Astrocyte of the cerebellum (primary cell): Measurements from ENCODE around the gene VMO1.

Experiments used
- DNase-seq: peaks from one replicate; pipeline ENCODE4 v3.0.0-alpha.2; 2011; ENCODE audit warnings: low read depth
- H3K4me3 ChIP-seq: 2 replicates; pipeline ENCODE4 v1.5.1; 2011; ENCODE audit warnings: mild to moderate bottlenecking, low read depth, low read length, moderate library complexity
- CTCF ChIP-seq: IDR thresholded peaks from 2 replicates; pipeline ENCODE4 v1.5.1; 2012; ENCODE audit warnings: low read length, low read depth, moderate library complexity, mild to moderate bottlenecking; ENCODE audit errors: missing control alignments
- in situ Hi-C: cut with HindIII; loops from 2 replicates; pipeline ENCODE4 v1.10.0; 2017; ENCODE audit warnings: low sequenced_read_pairs

VMO1 gene

DNA sequence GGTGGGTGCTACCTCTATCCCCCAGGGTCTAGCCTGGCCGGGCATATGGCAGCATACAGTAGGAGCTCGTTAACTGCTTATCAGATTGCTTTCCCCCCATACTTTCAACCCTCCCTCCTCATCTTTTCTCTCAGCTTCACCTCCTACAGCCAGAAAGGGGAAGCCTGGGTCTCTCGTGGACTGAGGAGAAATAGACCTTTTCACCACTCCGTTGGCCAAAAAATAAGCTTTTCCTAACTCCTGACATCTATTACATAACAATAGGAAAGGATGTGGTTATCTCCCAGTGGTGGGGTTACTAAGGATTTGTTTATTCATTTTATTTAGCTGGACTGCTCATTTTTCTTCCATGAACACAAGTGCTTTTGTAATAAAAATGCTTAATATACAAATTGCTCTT lies 37.5 kb downstream of the VMO1 start:
- TF ChIP-seq CTCF, result no peak
- no peak overlapping the region for H3K4me3 ChIP-seq
- DNase-seq, result no peak
- in situ Hi-C loops, result no loop called here

DNA sequence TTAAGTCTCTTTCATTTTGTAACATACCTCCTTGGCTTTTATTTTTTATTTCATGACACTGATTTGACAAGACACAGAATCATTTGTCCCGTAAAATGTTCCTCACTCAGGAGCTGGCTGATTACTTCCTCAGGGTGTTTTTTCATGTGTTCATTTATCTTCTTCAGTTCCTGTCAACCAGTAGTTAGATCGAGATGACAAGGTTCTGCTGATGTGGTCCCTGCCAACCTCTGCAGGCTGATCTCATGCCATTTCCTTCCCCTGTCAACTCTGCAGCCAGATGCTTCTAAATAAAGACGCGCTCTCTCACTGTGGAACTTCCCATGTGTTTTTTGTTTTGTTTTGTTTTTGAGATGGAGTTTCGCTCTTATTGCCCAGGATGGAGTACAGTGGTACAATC lies 38.3 kb downstream of the VMO1 start:
- no peak overlapping the region for H3K4me3 ChIP-seq
- DNase-seq, result no peak
- no peak for TF ChIP-seq CTCF
- in situ Hi-C loops, result no loop called here

DNA sequence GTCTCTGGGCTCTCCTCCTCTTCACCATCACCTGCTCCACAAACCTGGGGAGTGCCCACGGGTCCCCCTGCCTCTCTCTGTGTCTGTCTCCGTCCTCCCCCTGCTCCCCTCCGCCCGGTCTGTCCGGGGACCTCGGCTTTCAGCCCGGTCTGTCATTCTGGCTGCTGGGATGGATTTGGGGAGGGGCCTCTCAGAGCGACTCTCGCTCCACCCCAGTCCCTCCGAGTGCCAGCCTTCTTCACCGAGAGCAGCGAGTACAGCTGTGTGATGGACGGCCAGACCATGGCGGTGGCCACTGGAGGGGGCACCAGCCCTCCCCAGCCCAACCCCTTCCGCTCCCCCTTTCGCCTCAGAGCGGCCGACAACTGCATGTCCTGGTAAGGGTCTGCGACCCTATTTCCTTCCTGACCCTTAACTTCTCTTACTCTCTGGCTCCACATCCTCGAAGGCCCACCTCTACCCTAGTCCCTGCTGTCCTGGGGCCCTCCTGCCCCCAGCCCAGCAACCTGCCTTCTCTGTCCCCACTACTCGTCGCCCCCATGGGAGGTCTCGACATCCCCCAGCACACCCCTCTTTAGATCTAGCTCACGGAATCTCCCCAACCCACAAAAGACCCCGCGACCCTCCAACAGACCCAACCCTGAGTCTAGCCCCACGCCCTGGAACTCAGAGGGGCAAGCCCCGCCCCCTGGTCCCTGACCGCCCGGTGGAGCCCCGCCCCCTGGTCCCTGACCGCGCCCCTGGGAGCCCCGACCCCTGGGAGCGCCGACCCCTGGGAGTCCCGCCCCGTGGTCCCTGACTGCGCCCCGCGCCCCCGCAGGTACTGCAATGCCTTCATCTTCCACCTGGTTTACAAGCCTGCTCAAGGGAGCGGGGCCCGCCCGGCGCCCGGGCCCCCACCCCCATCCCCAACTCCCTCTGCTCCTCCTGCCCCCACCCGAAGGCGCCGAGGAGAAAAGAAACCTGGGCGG lies 40.9 kb downstream of the VMO1 start:
- no peak overlapping the region for H3K4me3 ChIP-seq
- TF ChIP-seq CTCF, result no peak
- in situ Hi-C loops, result no loop called here
- no peak for DNase-seq

DNA sequence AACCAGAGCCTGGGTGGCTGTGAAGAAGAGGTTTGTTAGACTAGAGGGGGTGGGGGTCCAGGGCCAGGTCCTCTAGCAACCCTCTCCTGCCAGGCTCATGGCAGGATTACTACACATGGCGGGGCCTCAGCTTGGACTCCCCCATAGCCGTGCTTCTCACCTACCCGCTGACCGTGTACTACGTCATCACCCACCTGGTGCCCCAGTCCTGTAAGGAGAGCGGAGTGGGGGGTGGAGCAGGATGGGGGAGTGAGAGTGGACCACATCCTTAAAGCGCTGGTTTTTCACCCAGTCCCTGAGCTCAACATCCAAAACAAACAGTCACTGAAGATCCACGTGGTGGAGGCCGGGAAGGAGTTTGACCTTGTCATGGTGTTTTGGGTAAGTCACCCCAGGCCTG lies 42.3 kb downstream of the VMO1 start:
- in situ Hi-C loops, result no loop called here
- DNase-seq, result no peak
- no peak overlapping the region for H3K4me3 ChIP-seq
- TF ChIP-seq CTCF, result no peak

DNA sequence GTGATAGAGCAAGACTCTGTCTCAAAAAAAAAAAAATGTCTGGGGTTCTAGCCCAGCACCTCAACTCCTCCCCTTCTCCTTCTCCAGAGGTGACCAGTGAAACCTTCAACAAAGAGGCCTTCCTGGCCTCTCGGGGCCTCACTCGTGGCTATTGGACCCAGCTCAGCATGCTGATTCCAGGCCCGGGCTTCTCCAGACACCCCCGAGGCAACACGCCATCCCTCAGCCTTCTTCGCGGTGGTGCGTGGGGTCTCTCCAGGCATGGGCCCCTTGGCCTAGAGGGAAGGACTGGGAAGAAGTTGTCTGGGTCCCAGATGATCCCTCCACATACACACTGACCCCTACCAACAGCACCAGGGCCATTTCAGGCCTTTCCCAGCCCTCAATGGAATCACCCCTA lies 42.9 kb downstream of the VMO1 start:
- TF ChIP-seq CTCF, result no peak
- no peak overlapping the region for H3K4me3 ChIP-seq
- in situ Hi-C loops, result no loop called here
- DNase-seq, result no peak

DNA sequence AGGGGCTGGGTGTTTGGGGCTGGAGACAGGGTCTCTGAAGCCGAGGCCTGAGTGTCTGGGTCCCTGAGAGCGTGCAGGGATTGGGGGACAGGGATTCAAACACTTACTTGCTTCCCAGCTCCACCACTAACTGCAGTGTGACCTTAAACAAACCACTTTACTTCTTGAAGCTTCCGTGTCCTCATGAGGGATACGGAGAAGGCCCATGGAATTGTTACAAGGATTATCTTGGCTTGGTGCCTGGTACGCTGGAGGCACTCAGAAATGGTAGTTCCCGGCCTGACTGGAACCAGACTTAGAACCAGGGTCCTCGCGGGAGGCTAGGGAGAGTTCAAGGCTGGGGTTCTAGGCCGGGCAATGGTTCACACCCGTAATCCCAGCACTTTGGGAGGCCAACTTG lies 43.5 kb downstream of the VMO1 start:
- TF ChIP-seq CTCF, result no peak
- DNase-seq, result no peak
- in situ Hi-C loops, result no loop called here
- H3K4me3 ChIP-seq, result no peak overlapping the region
